ENCODE measurements around the gene NR1I2.

DNA sequence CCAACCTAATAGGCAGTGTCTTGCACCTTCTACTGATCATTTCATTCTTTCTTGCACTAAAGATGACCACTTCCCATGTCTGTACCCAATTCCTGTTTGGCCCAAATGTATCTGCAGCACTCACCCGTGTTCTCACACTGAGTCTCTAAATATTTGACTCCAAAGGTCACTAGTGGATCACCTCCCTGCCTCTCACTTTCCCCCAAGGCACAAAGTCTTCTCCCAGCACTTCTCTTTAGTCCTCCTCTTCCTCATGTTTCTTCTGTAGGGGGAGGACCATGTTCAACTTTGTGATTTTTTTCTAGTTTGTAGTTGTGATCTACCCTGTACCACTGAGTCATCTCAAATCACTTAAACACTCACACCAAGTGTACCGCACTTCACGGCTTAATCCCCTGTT is 13.9 kb downstream of the NR1I2 start:
- TF ChIP-seq, protein P1, sequence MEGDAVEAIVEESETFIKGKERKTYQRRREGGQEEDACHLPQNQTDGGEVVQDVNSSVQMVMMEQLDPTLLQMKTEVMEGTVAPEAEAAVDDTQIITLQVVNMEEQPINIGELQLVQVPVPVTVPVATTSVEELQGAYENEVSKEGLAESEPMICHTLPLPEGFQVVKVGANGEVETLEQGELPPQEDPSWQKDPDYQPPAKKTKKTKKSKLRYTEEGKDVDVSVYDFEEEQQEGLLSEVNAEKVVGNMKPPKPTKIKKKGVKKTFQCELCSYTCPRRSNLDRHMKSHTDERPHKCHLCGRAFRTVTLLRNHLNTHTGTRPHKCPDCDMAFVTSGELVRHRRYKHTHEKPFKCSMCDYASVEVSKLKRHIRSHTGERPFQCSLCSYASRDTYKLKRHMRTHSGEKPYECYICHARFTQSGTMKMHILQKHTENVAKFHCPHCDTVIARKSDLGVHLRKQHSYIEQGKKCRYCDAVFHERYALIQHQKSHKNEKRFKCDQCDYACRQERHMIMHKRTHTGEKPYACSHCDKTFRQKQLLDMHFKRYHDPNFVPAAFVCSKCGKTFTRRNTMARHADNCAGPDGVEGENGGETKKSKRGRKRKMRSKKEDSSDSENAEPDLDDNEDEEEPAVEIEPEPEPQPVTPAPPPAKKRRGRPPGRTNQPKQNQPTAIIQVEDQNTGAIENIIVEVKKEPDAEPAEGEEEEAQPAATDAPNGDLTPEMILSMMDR (conservative IDR thresholded peaks at IDR 0.05; ENCODE audit: low read length) = no peak
- no peak for TF ChIP-seq EZH2phosphoT487 (IDR thresholded peaks at IDR 0.05; ENCODE audit: borderline replicate concordance)
